Daoy (cell line): ENCODE measurements around the gene EMID1. TPM values are rescaled to one million over a fixed set of nuclear protein-coding genes. Genes with fewer than 3 reads are reported as not detected.

Source experiments
- total RNA-seq: library from RNA; depleted of rRNA; stranded (reverse); fragments of >200 nt; shearing (Covaris generic); gene quantifications from 2 replicates; pipeline ENCODE4 v1.2.3, GENCODE V29; 2014; rRNA removed

EMID1 gene
- total RNA-seq, 1 experiment from 2014 or later = 1.3 TPM

Other genes starting within 250 kb of the EMID1 start
- gene C22orf31, start 144.1 kb upstream of the EMID1 start, total RNA-seq = not detected in 2 replicates
- 0.36 and 1.4 TPM in 2 replicates for gene KREMEN1, start 132.9 kb upstream of the EMID1 start, total RNA-seq
- gene RHBDD3, start 62.1 kb downstream of the EMID1 start, total RNA-seq = 34.1 and 40.2 TPM in 2 replicates
- gene EWSR1, start 62.4 kb downstream of the EMID1 start, total RNA-seq = 150 and 191 TPM in 2 replicates
- gene GAS2L1, start 100.8 kb downstream of the EMID1 start, total RNA-seq = 10.0 and 11.1 TPM in 2 replicates
- 0.11 and 0.39 TPM in 2 replicates for gene RASL10A, start 109.8 kb downstream of the EMID1 start, total RNA-seq
- 57.8 and 62.6 TPM in 2 replicates for gene AP1B1, start 182.7 kb downstream of the EMID1 start, total RNA-seq
- gene RFPL1, start 232.7 kb downstream of the EMID1 start, total RNA-seq = not detected in 2 replicates